ENCODE data around the gene SIDT1.
A peak's percentile ranks its signal among the peaks of the same experiment; 100 is the strongest.

SIDT1 gene

DNA sequence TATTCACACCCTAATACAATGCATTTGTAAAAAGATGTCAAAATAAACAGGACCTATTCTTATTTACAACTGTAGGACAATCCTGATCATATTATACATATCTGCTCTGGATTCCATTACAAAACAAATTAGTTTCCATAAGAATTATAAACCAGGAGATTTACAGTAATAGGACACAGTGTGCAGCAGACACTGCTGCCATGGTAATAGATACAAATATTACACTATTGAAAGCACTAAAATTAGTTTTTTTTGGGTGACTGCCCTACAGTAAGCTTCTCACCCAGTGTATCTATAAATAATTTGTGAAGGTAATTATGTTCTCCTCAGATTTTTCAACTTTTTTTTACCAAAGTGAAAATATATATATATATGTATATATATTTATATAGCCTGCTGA lies 116.2 kb downstream of the SIDT1 start:
- ATAC-seq (ENCODE audit: low read depth): no peak
- Mint-ChIP-seq H3K27me3 (no peaks in the 10 kb centered on the region), H3K9me3 (peaks cover 6% of the 10 kb centered on the region), H3K4me1 (peaks cover 4% of the 10 kb centered on the region), H3K4me3 (no peak overlapping the region), H3K36me3 (peaks cover 15% of the 10 kb centered on the region), H3K27ac (no peak overlapping the region)
- no peak for DNase-seq (ENCODE audit: low spot score in 2 of 2)

DNA sequence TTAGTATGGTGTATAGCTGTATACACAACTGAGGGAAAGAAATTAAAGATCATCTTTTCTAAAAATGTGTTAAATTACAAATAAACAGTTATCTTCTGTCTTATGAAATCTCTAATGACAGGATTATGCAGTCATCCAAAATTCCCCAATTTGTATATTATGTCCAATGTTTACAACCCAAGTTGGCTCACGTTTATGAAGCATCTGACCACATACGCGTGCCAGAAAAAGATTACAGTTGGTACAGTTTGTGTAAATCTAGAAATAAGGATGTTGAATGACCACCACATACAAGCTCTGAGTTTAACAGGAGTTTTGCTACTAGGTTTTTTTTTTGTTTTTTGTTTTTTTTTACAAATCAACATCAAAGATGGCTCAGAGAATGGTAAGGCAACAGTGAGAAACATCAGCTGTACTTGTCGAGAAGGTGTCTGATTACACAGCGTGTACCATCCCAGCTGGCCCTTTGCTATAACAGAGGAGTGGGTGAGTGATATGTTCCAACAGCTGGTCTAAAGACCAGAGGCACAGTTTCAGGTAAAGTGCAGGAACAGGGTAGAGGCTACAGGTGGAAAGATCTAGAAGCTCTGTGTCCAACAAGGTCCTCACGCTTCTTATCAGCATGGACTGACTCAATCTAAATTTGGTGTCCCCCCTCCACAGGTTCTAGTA lies 117.0 kb downstream of the SIDT1 start:
- Mint-ChIP-seq H3K36me3 (peaks cover 11% of the 10 kb centered on the region), H3K4me3 (no peak overlapping the region), H3K27ac (no peak overlapping the region), H3K27me3 (no peaks in the 10 kb centered on the region), H3K4me1 (peaks cover 4% of the 10 kb centered on the region), H3K9me3 (peaks cover 3% of the 10 kb centered on the region)
- DNase-seq (ENCODE audit: low spot score in 2 of 2) (no peak), ATAC-seq (ENCODE audit: low read depth) (no peak)

DNA sequence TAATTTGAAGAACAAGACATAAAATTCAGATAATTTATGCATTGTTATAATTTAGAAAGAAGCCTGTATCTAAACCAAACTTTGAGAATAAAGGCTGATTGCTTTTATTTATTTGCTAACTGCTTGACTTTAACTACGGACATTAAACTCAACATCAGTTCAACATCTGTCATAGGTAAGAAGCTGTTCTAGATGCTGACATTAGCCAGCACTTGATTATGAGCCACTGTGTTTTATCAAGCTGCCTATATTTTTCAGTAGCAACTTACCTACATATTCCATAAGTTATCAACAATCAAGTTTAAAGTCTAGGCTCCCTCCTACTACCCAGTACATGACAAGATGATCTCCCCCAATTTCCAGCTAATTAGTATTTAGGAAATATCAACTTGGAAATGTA lies 122.0 kb downstream of the SIDT1 start:
- ATAC-seq (ENCODE audit: low read depth): no peak
- peaks cover 21% of the 10 kb centered on the region for H3K36me3 Mint-ChIP-seq

DNA sequence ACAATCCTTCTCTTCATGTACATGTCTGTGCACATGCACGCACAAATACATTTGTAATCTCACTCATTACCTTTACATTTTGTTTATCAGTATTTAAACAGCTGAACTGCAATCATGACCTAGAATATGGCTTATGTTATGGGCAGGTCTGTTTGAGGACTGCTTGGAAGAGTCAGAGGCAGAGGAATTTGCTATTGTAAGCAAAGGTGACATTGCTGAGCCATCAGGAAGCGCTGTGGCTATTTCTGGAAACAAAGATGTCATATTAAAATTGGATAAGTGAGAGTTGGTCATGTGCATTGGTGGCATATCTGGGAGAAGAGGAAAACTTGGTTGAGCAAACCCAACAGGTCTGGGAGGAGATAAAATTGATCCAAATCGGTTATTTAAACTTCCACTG lies 122.5 kb downstream of the SIDT1 start:
- H3K9me3 Mint-ChIP-seq: peaks cover 2% of the 10 kb centered on the region
- H3K4me3 Mint-ChIP-seq: no peak overlapping the region
- peak overlapping the region; percentile 1 for H3K27ac Mint-ChIP-seq
- no peaks in the 10 kb centered on the region for H3K27me3 Mint-ChIP-seq
- H3K4me1 Mint-ChIP-seq: peaks cover 42% of the 10 kb centered on the region
- no peak for ATAC-seq (ENCODE audit: low read depth)
- no peak for DNase-seq (ENCODE audit: low spot score in 2 of 2)
- H3K36me3 Mint-ChIP-seq: peaks cover 21% of the 10 kb centered on the region

More for the DNA sequence above, 122.0 kb downstream of the SIDT1 start:
- DNase-seq (ENCODE audit: low spot score in 2 of 2): no peak
- Mint-ChIP-seq H3K9me3 (peaks cover 2% of the 10 kb centered on the region), H3K27me3 (no peaks in the 10 kb centered on the region), H3K4me1 (peaks cover 37% of the 10 kb centered on the region), H3K27ac (no peak overlapping the region), H3K4me3 (no peak overlapping the region)

DNA sequence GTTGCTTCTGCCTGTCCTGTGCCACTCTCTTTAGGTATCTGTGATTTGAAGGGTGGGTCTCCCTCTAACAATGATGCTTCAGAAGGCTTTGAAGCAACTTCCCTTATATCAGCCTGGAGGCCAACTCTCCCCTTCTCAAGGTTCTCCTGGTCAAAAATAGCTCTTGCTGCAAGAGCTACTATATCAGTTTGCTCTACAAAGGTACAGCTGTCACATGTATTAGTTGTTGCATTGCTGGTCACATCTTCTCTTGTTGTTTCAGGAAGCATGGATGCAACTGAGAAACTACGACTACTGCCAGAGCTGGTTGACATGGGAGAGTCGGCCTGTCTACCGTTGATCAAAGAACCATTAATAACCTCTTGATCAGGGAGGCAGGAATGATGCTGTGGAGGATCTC lies 125.8 kb downstream of the SIDT1 start:
- Mint-ChIP-seq H3K9me3 (peaks cover 2% of the 10 kb centered on the region), H3K27ac (peak overlapping the region; percentile 79), H3K4me3 (no peak overlapping the region), H3K27me3 (no peaks in the 10 kb centered on the region), H3K4me1 (peaks cover 58% of the 10 kb centered on the region), H3K36me3 (peaks cover 33% of the 10 kb centered on the region)
- ATAC-seq (ENCODE audit: low read depth) (no peak), DNase-seq (ENCODE audit: low spot score in 2 of 2) (no peak)

DNA sequence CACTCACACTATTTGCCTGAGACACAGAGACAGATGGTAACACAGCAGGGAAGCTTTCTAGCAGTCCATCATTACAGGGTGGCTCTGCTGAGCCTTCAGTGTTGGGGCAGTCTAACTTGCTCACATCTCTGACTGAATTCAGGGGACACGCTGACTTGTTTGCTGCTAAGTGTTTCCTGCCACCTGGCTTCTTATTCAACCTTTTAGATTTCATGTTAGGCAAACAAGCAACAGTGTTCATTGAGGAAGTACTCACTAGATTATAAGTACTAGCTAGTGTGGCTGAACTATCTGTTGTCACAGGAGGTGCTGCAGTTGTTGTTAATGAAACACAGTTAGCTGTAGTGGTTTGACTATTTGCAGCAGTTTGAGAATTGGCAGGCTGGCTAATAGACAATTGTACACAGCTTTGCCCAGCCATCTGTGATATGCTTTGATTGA lies 126.8 kb downstream of the SIDT1 start:
- ATAC-seq (ENCODE audit: low read depth): peak; percentile 84
- peaks cover 2% of the 10 kb centered on the region for H3K9me3 Mint-ChIP-seq
- peak; percentile 22 to 35 for DNase-seq (ENCODE audit: low spot score in 2 of 2)
- H3K4me1 Mint-ChIP-seq: peaks cover 60% of the 10 kb centered on the region
- peaks cover 36% of the 10 kb centered on the region for H3K36me3 Mint-ChIP-seq
- H3K4me3 Mint-ChIP-seq: peak overlapping the region; percentile 54
- peak overlapping the region; percentile 79 for H3K27ac Mint-ChIP-seq
- H3K27me3 Mint-ChIP-seq: no peaks in the 10 kb centered on the region

DNA sequence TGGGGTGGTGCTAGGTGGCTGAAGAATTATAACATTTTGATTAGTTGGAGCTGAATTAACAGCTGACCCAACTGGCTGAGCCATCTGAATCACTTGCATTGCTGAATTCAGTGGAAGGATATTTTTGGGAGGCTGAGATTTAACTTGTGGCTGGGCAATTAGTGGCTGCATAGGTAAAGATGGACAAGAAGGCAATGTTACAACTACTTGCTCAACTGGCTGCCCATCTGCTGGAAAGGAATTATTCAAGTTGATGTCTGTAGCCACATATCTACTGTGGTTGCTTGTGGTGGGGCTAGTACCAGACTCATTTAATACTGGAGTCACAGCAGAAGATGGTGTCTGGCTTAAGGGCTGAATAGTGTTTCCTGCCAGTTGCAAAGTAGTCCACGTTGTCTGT lies 127.6 kb downstream of the SIDT1 start:
- Mint-ChIP-seq H3K4me1 (peaks cover 61% of the 10 kb centered on the region), H3K27ac (peak overlapping the region; percentile 79), H3K36me3 (peaks cover 39% of the 10 kb centered on the region), H3K4me3 (peak overlapping the region; percentile 21), H3K9me3 (peaks cover 2% of the 10 kb centered on the region), H3K27me3 (no peaks in the 10 kb centered on the region)
- no peak for ATAC-seq (ENCODE audit: low read depth)
- no peak for DNase-seq (ENCODE audit: low spot score in 2 of 2)

DNA sequence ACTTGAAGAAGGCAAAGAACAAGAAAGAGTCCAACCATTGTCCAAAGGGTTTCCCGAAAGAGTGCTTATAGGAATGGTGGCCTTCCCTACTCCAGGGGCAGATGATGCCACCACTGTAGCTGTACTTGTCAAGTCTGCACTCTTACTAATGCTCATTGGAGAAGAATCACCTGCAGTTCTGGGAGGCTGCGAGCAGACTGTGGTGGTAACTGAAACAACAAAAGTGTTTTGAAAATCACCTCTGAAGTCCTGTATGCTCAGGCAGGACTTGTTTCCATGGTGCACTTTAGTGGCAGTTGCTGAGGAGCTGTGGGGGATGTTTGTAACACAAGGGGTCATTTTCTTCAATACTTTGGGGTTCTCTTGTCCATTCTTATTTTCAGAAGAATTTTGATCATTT lies 128.1 kb downstream of the SIDT1 start:
- peaks cover 39% of the 10 kb centered on the region for H3K36me3 Mint-ChIP-seq
- H3K4me3 Mint-ChIP-seq: peak overlapping the region; percentile 21
- ATAC-seq (ENCODE audit: low read depth): no peak
- peak overlapping the region; percentile 79 for H3K27ac Mint-ChIP-seq
- H3K27me3 Mint-ChIP-seq: no peaks in the 10 kb centered on the region
- H3K9me3 Mint-ChIP-seq: peaks cover 2% of the 10 kb centered on the region
- DNase-seq (ENCODE audit: low spot score in 2 of 2): no peak
- peaks cover 57% of the 10 kb centered on the region for H3K4me1 Mint-ChIP-seq

DNA sequence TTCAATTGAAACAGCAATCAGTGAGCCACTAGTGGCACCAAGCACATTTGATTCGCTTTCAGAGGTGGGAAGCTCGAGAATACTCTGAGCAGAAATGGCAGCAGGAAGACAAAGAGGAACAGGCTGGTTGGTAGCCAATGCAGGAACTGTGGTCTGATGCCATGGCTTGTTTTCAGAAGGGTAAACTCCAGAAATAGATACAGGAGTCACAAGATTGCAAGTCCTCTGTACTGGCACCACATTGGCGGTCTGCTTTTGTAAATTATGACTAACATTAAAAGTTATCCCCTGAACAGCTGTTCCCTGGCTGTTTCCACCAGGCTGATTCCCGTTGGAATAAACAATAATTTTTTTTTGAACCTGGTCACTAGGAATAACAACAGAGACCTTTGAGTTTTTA lies 128.5 kb downstream of the SIDT1 start:
- Mint-ChIP-seq H3K4me1 (peaks cover 53% of the 10 kb centered on the region), H3K27ac (peak overlapping the region; percentile 79), H3K9me3 (peaks cover 2% of the 10 kb centered on the region), H3K4me3 (peak overlapping the region; percentile 21), H3K36me3 (peaks cover 36% of the 10 kb centered on the region), H3K27me3 (no peaks in the 10 kb centered on the region)
- peak; percentile 51 for ATAC-seq (ENCODE audit: low read depth)
- DNase-seq (ENCODE audit: low spot score in 2 of 2): peak in 1 of 2 donors; percentile 2

DNA sequence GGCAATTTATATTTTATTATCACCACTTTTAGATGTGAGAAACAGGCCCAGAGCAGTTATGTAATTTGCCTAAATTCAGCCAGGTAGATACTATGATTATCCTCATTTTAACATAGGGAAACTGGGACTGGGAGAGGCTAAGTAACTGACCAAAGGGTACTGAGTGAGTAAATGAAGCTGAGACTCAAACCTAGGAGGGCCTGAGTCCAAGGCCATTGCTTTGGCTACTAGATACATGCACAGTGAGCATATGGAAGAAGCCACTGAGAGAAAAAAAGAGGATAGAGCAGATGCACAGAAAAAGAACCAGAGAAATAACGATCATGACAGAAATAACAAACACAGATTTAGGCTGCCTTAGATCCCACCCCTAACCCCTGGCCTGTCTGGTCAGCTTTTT lies 130.5 kb downstream of the SIDT1 start:
- ATAC-seq (ENCODE audit: low read depth) (no peak), DNase-seq (ENCODE audit: low spot score in 2 of 2) (no peak)
- Mint-ChIP-seq H3K36me3 (peaks cover 24% of the 10 kb centered on the region), H3K27ac (peak overlapping the region; percentile 80), H3K4me1 (peaks cover 49% of the 10 kb centered on the region), H3K9me3 (no peaks in the 10 kb centered on the region), H3K4me3 (no peak overlapping the region), H3K27me3 (no peaks in the 10 kb centered on the region)

DNA sequence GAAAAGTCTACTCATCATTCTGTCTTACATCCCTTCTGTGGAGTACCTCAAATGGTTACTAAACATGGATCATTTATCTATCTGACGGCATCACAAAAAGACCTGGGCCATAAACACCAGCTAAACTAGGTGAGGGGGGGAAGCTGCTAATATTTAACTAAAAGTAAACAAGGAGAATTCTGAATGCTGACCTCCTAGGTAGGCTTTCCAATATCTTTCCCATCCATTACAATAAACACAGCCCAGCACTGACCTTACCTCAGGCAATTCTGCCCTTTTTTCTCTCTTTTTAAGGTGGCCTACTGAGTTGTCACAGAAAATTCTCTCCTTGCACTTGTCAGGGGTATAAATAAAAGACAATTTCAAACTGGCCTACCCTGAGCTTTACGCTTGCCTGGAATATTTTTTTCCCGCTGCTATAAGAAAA lies 131.0 kb downstream of the SIDT1 start:
- ATAC-seq (ENCODE audit: low read depth): no peak
- peaks cover 47% of the 10 kb centered on the region for H3K4me1 Mint-ChIP-seq

DNA sequence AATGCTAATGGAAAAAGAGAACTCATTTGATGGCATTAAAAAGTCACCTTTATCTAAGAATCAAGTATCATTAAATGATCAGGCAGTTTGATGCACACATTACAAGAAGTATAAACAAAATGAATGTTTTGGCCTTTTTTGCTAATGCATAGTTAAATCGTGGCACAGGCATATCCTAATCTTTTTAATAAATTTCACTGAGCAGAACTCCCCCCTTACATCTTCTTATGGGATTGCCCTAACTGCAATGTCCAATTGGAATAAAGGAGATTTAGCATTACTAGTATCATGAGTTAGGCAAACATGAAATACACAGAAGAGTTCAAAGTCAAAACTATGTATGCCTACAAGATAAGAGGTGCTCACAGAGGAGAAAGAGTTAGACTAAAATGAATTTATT lies 131.4 kb downstream of the SIDT1 start:
- H3K27me3 Mint-ChIP-seq: no peaks in the 10 kb centered on the region
- ATAC-seq (ENCODE audit: low read depth) (no peak), DNase-seq (ENCODE audit: low spot score in 2 of 2) (no peak)
- H3K4me3 Mint-ChIP-seq: no peak overlapping the region
- no peaks in the 10 kb centered on the region for H3K9me3 Mint-ChIP-seq
- H3K4me1 Mint-ChIP-seq: peaks cover 47% of the 10 kb centered on the region
- peaks cover 25% of the 10 kb centered on the region for H3K36me3 Mint-ChIP-seq
- H3K27ac Mint-ChIP-seq: no peak overlapping the region

More for the DNA sequence above, 131.0 kb downstream of the SIDT1 start:
- Mint-ChIP-seq H3K4me3 (no peak overlapping the region), H3K36me3 (peaks cover 24% of the 10 kb centered on the region), H3K9me3 (no peaks in the 10 kb centered on the region), H3K27me3 (no peaks in the 10 kb centered on the region), H3K27ac (peak overlapping the region; percentile 80)
- DNase-seq (ENCODE audit: low spot score in 2 of 2): no peak

DNA sequence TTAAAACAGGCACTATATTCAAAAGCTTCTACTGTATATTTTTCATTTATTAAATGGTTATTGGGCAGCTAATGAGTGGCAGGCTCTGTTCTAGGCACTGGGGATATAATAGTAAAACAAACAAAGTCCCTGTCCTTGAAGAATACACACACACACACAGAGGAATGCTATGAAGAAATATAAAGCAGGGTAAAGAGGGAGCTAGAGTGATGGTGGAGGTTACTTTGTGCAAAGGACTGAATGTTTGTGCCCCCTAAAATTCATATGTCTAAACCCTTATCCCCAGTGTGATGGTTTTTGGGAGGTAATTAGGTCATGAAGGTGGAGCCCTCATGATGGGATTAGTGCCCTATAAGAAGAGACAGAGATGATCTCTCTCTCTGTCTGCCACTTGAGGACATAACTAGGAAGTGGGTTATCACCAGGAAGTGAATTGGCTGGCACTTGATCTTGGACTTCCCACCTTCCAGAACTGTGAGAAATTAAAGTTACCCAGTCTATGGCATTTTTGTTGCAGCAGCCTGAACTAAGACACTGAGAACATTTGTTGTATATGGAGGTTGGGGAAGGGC lies 132.3 kb downstream of the SIDT1 start:
- Mint-ChIP-seq H3K9me3 (no peaks in the 10 kb centered on the region), H3K4me3 (no peak overlapping the region), H3K36me3 (peaks cover 27% of the 10 kb centered on the region), H3K27ac (peak overlapping the region; percentile 8), H3K27me3 (no peaks in the 10 kb centered on the region), H3K4me1 (peaks cover 40% of the 10 kb centered on the region)
- no peak for ATAC-seq (ENCODE audit: low read depth)
- no peak for DNase-seq (ENCODE audit: low spot score in 2 of 2)

DNA sequence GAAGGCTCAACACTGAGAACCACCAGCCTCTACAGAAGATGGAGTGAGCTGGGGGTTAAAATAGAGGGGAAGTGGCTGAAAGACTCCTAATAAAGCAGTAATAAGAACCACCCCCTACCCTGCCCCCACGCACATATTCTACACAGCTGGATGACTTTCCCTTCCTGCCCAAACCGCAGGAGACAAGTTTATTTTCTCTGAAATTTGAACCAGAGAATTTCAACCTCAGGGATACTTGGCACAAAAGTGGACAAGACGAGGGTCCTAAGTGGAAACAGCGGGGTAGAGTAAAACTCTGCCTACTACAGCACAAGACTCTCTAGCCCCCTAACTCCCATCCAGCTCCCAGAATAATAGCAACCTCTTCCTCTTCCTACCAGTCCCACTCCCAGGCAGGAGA lies 135.7 kb downstream of the SIDT1 start:
- Mint-ChIP-seq H3K27me3 (no peaks in the 10 kb centered on the region), H3K4me1 (peaks cover 18% of the 10 kb centered on the region), H3K4me3 (peak overlapping the region; percentile 69), H3K36me3 (peaks cover 20% of the 10 kb centered on the region), H3K27ac (peak overlapping the region; percentile 71), H3K9me3 (no peaks in the 10 kb centered on the region)
- ATAC-seq (ENCODE audit: low read depth): no peak
- no peak for DNase-seq (ENCODE audit: low spot score in 2 of 2)

DNA sequence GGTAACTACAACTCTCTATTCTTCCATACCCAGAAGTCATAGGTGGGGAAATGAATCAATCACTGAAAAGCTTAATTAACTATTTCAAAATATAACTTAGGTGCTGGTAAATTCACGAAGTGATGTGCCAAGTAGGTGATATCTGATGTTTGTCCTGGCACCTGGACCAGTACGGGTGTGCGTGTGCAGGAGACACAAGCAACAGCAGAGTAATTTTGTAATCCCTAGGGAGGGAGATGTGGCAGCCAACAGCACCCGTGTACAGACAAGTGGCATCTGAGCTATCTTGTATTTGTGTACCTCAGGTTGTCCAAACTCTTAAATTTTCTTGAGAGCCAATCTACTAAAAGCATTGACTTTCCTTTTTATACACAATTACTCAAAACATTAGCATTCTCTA lies 141.2 kb downstream of the SIDT1 start:
- Mint-ChIP-seq H3K36me3 (peaks cover 31% of the 10 kb centered on the region), H3K27ac (no peak overlapping the region), H3K4me1 (peaks cover 24% of the 10 kb centered on the region), H3K9me3 (peaks cover 3% of the 10 kb centered on the region), H3K27me3 (no peaks in the 10 kb centered on the region), H3K4me3 (no peak overlapping the region)
- DNase-seq (ENCODE audit: low spot score in 2 of 2): no peak
- peak; percentile 33 for ATAC-seq (ENCODE audit: low read depth)
